OCI-LY7 (cell line): ENCODE data around the gene KCNQ5. TPM values are rescaled to one million over a fixed set of nuclear protein-coding genes. Genes with fewer than 3 reads are reported as not detected.

Experiments
- BruUV-seq: library from RNA; stranded (reverse); fragments of 400-500 nt; replicated peaks from 2 replicates; lab custom pipeline; 2021; lab: Mats Ljungman, UMichigan
- CTCF ChIA-PET: fragments of 300-600 bp; sonication (Branson Sonifier 250); formaldehyde crosslinking; loops from one replicate; lab custom pipeline; 2022; ENCODE audit warnings: antibody characterized with exemption; ENCODE audit not compliant: unreplicated experiment; lab: Charles Lee
- POLR2A ChIA-PET: fragments of 300-600 bp; sonication (Branson Sonifier 250); formaldehyde crosslinking; loops from one replicate; lab custom pipeline; 2022; ENCODE audit warnings: antibody characterized with exemption; lab: Charles Lee
- DNase-seq: peaks from one replicate; pipeline ENCODE4 v3.0.0-alpha.2; 2015; ENCODE audit warnings: low spot score
- H2AFZ ChIP-seq: fragments of 200-600 bp; sonication (generic), shearing (Covaris generic); 2 replicates; pipeline ENCODE4 v1.6.1; 2014; ENCODE audit warnings: mild to moderate bottlenecking, antibody characterized with exemption, low read length, moderate library complexity
- H3K27ac ChIP-seq: fragments of 200-600 bp; sonication (generic); 2 replicates; pipeline ENCODE4 v1.5.1; 2014; ENCODE audit warnings: mixed run types, low read depth, mild to moderate bottlenecking, moderate library complexity, low read length, inconsistent platforms; ENCODE audit not compliant: poor library complexity, severe bottlenecking
- H3K36me3 ChIP-seq: fragments of 200-600 bp; sonication (generic); 2 replicates; pipeline ENCODE4 v1.6.1; 2014; ENCODE audit warnings: mild to moderate bottlenecking, antibody characterized with exemption, low read length, moderate library complexity, mixed read lengths; ENCODE audit not compliant: insufficient read depth
- H3K4me1 ChIP-seq: fragments of 200-600 bp; sonication (generic); 2 replicates; pipeline ENCODE4 v1.5.1; 2014; ENCODE audit warnings: mild to moderate bottlenecking, low read length; ENCODE audit not compliant: insufficient read depth, poor library complexity, severe bottlenecking
- H3K4me2 ChIP-seq: fragments of 200-600 bp; sonication (generic); 2 replicates; pipeline ENCODE4 v1.6.1; 2014; ENCODE audit warnings: mild to moderate bottlenecking, low read length
- H3K4me3 ChIP-seq: fragments of 200-600 bp; sonication (generic); 2 replicates; pipeline ENCODE4 v1.5.1; 2014; ENCODE audit warnings: mild to moderate bottlenecking, low read depth, low read length; ENCODE audit not compliant: poor library complexity, severe bottlenecking
- H3K79me2 ChIP-seq: fragments of 200-600 bp; sonication (generic); 2 replicates; pipeline ENCODE4 v1.6.1; 2016; ENCODE audit warnings: low read depth, mild to moderate bottlenecking, low read length, moderate library complexity, mixed read lengths; ENCODE audit not compliant: insufficient read depth
- H3K9me2 ChIP-seq: fragments of 200-600 bp; sonication (generic); 2 replicates; pipeline ENCODE4 v1.6.1; 2016; ENCODE audit warnings: mild to moderate bottlenecking, low read length, mixed read lengths; ENCODE audit not compliant: insufficient read depth
- H3K9me3 ChIP-seq: fragments of 200-600 bp; sonication (generic); 2 replicates; pipeline ENCODE4 v1.6.1; 2014; ENCODE audit warnings: mild to moderate bottlenecking, mixed run types, low read length, mixed read lengths
- H4K20me1 ChIP-seq: fragments of 200-600 bp; sonication (generic); 2 replicates; pipeline ENCODE4 v1.6.1; 2014; ENCODE audit warnings: mild to moderate bottlenecking, antibody characterized with exemption, low read length, moderate library complexity, mixed read lengths; ENCODE audit not compliant: insufficient read depth
- EZH2phosphoT487 ChIP-seq: fragments of 200-600 bp; sonication (generic); IDR thresholded peaks from 2 replicates; pipeline ENCODE4 v1.6.1; 2018; ENCODE audit warnings: low read depth, borderline replicate concordance, mild to moderate bottlenecking, mixed run types, antibody characterized with exemption, low read length, moderate library complexity, mixed read lengths
- intact Hi-C: fragments of 100-400 bp; cut with micrococcal nuclease; formaldehyde crosslinking; loops from one replicate; pipeline ENCODE4 v1.10.0; 2022; ENCODE audit not compliant: unreplicated experiment
- total RNA-seq, 2 experiments: library from RNA; depleted of rRNA in 1 of 2; stranded (reverse); fragments of >200 nt in 1 of 2; shearing (Covaris generic) in 1 of 2; gene quantifications; 2 replicates each; pipeline ENCODE4 v1.2.3, GENCODE V29; 2014 to 2022
- TF ChIP-seq, protein P1 (sequence below): fragments of 200-600 bp; sonication (generic); conservative IDR thresholded peaks from 2 replicates; pipeline ENCODE4 v1.5.1; 2014; ENCODE audit warnings: mild to moderate bottlenecking, antibody characterized with exemption, low read length, moderate library complexity, mixed read lengths

The KCNQ5 gene
- total RNA-seq, 2 experiments from 2014 or later: 26.1 to 29.7 TPM

DNA sequence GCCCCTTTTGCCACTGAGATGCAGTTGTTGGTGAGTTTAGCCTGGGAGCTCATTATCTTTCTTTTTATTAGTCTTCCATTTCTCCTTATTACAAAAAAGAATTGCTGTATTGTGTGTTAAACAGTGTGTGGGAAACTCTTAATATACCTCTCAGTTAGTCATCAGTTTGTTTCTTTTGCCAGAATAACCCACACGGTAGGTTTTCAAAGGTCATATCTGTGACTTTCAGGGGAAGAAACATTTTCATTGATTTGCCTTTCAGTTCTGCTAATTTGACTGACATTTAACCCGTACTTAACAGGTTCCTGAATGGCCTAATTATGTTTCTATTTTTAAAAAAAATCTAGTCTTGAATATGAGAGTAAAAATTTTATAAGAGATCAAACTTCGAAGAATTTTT, 458.1 kb downstream of the KCNQ5 start:
- DNase-seq: no peak
- no peaks in the 10 kb centered on the region for H3K9me3 ChIP-seq
- CTCF ChIA-PET: no interaction called here
- H3K36me3 ChIP-seq: no peaks in the 10 kb centered on the region
- peaks cover 12% of the 10 kb centered on the region for H3K4me1 ChIP-seq
- no peak for TF ChIP-seq EZH2phosphoT487
- TF ChIP-seq, protein P1, sequence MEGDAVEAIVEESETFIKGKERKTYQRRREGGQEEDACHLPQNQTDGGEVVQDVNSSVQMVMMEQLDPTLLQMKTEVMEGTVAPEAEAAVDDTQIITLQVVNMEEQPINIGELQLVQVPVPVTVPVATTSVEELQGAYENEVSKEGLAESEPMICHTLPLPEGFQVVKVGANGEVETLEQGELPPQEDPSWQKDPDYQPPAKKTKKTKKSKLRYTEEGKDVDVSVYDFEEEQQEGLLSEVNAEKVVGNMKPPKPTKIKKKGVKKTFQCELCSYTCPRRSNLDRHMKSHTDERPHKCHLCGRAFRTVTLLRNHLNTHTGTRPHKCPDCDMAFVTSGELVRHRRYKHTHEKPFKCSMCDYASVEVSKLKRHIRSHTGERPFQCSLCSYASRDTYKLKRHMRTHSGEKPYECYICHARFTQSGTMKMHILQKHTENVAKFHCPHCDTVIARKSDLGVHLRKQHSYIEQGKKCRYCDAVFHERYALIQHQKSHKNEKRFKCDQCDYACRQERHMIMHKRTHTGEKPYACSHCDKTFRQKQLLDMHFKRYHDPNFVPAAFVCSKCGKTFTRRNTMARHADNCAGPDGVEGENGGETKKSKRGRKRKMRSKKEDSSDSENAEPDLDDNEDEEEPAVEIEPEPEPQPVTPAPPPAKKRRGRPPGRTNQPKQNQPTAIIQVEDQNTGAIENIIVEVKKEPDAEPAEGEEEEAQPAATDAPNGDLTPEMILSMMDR: no peak
- H2AFZ ChIP-seq: no peak overlapping the region
- no peaks in the 10 kb centered on the region for H4K20me1 ChIP-seq
- H3K27ac ChIP-seq: no peak overlapping the region
- intact Hi-C loops: no loop called here
- no TSS peak for BruUV-seq
- H3K9me2 ChIP-seq: no peaks in the 10 kb centered on the region
- POLR2A ChIA-PET: interaction anchor here (0.5 to 1.3 kb wide), 3 partner anchors 10 to 1788 kb away, joined by 3 to 4 read pairs (median 3); no protein-coding TSS in a partner anchor
- H3K4me3 ChIP-seq: no peak overlapping the region
- H3K4me2 ChIP-seq: no peak overlapping the region
- H3K79me2 ChIP-seq: no peaks in the 10 kb centered on the region

DNA sequence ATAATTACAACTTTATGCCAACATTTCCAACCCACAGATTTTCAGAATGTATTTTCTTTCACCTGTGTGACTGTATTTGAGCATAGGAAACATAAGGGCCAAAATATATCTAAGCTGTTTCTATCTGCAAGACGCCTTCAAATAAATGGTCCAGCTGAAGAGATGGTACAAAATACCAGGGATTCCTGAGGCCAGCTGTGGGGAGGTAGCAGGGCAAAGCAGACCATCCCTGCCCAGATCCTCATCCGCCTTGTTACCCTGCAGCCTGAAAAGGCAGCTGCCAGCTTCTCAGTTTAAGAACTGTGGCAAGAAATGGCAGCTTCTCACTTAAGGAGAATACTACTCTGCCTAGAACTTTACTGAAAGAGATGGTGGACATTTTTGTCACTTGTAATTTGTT, 460.1 kb downstream of the KCNQ5 start:
- no peak for DNase-seq
- Histone ChIP-seq H3K79me2 (no peaks in the 10 kb centered on the region), H3K4me3 (no peak overlapping the region), H3K4me1 (peaks cover under 1% of the 10 kb centered on the region), H3K9me2 (no peaks in the 10 kb centered on the region), H2AFZ (no peak overlapping the region), H3K36me3 (no peaks in the 10 kb centered on the region), H3K27ac (no peak overlapping the region), H3K9me3 (no peaks in the 10 kb centered on the region), H4K20me1 (no peaks in the 10 kb centered on the region), H3K4me2 (no peak overlapping the region)
- BruUV-seq: no TSS peak
- intact Hi-C loops: no loop called here
- CTCF ChIA-PET: no interaction called here
- TF ChIP-seq EZH2phosphoT487: no peak
- TF ChIP-seq, protein P1: no peak
- POLR2A ChIA-PET: interaction anchor here (0.7 to 1.2 kb wide), 3 partner anchors 8 to 61 kb away, joined by 3 to 5 read pairs (median 3); no protein-coding TSS in a partner anchor

DNA sequence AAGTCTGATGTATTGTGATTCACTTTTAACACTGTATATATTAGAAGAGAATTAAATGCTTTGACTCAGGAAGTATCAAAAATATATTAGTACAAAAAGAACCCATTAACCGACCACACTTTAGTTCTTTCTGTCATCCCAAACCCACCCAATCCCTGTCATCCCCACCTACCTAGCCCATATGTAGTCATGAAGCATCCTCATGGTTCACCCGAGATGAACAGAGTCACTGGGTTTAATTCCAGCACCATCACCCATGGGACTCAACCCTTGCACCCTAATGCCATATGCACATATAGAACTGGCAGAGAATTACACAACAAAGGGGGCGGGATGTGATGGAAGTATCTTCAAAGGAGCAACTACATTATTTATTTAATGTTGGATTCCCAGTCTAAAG, 462.0 kb downstream of the KCNQ5 start:
- H3K4me1 ChIP-seq: no peaks in the 10 kb centered on the region
- intact Hi-C loops: no loop called here
- no peaks in the 10 kb centered on the region for H3K9me3 ChIP-seq
- H3K79me2 ChIP-seq: no peaks in the 10 kb centered on the region
- H3K27ac ChIP-seq: no peak overlapping the region
- H3K4me3 ChIP-seq: no peak overlapping the region
- no peaks in the 10 kb centered on the region for H3K9me2 ChIP-seq
- no peak overlapping the region for H3K4me2 ChIP-seq
- DNase-seq: no peak
- H3K36me3 ChIP-seq: no peaks in the 10 kb centered on the region
- POLR2A ChIA-PET: no interaction called here
- CTCF ChIA-PET: no interaction called here
- H4K20me1 ChIP-seq: no peaks in the 10 kb centered on the region
- H2AFZ ChIP-seq: no peak overlapping the region
- no peak for TF ChIP-seq EZH2phosphoT487
- TF ChIP-seq, protein P1: no peak
- BruUV-seq: no TSS peak
